Amniotic stem cell (primary cell): Measurements from ENCODE around the gene TUBA4B.
"Not testable (repeated sequence)": the region's sequence is repeated elsewhere in the genome, so short reads cannot be mapped to it uniquely, and the experiment has no call there.

Source experiments
- DNase-seq: peaks from one replicate; lab custom pipeline; 2025; lab: John Stamatoyannopoulos, UW

The TUBA4B gene

DNA sequence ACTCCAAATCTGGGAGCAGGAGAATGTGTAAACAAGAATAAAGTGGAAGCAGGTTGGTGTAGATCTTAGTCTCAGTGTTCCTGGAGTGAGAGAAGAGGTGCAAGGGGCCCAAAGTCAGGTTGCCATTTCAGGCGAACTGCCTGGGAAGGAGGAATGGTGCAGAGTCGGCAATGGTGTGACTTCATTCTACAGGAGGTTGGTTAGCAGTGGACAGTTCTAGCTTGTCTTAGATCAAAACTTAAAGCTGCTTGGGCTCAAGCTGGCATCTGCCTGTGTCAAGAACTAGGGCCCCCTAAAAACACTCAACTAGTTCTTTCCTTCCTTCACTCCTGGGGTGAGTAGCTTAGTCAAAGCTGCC is 4.2 kb upstream of the TUBA4B start:
- DNase-seq, result no peak

DNA sequence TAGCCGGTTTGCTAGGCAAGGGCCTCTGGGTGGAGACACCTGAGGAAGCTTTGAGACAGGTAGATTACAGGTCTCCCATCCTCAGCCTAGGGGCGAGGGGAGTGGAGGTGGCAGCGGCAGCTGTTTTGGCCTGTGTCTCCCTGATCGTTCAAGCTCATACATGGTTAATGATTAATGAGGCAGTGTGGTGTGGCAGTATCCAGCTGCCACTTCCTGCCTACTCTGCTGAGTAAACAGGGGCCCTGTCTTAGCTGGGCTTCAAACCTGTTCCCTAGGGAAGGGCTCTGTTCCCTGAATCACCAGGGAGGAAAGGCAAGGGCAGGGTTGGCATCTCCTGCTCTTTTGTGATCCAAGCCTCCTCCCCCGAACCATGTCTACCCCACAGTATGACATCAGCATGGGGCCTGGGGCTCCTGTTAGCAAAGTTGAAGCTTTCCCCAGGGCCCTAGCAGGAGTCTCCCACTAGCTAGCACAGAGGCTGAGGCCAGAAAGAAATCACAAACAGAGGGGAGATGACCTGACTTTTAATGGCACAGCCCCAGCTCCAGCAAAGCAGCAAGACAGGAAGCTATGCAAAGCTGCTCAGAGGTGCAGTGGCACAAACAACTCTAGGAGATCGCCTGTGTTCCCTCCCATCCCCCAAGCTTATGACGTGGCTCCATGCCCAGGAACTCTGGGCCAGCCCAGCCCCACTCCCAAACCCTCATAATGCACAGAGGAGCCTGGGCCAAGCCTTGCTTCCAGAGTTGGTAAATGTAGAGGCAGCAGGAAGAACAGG is 3.7 kb upstream of the TUBA4B start:
- peak; percentile 25 for DNase-seq

DNA sequence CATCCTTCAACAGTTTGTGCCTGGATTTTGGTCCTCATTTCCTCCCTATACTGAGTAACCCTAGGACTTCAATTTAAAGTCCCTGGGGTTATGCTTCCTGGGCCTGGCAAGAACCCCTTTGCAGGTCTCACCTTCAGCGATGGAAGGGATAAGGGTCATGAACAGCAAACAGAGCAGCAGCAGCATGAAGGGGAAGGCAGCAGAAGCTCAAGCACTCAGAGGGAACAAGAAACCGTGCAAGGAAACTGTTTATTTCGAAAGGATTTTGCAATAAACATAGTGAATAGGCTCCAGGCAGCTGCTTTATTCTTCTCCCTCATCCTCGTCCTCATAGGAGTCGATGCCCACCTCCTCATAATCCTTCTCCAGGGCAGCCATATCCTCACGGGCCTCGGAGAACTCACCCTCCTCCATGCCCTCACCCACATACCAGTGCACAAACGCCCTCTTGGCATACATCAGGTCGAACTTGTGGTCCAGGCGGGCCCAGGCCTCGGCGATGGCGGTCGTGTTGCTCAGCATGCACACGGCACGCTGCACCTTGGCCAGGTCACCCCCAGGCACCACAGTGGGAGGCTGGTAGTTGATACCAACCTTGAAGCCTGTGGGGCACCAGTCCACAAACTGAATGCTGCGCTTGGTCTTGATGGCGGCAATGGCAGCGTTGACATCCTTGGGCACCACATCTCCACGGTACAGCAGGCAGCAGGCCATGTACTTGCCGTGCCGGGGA is 2.8 kb upstream of the TUBA4B start:
- no peak for DNase-seq

DNA sequence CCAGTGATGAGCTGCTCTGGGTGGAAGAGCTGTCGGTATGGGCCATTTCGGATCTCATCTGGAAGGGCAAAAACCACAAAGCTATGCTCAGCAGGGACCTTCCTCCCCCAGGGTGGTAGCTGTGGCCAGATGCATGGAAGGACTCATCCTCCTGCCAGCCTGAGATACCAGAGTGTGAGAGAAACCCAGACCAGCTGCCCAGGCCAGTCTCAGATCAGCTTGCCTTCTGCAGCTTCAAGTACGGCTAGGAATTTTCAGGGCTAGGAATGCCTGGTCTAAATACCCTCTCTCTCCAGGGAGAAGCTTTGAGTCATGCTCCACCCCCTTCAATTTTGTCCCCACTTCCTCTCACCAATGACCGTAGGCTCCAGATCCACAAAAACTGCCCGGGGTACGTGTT is 1.4 kb upstream of the TUBA4B start:
- no peak for DNase-seq

DNA sequence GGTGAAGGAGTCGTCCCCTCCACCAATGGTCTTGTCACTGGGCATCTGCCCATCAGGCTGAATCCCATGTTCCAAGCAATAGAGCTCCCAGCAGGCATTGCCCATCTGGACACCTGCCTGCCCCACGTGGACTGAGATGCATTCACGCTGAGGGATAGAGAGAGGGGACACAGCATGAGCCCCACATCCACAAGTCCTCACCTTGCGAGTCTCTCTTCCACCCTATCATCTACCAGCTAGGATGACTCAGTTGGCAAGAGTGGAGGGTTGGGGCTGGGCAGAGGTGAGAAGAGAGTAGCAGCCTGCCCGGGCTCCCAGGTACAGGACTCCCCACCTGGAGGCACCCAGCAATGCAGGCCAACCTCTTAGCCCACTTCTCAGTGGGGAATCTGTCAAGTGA is 959 bp upstream of the TUBA4B start:
- DNase-seq, result no peak

DNA sequence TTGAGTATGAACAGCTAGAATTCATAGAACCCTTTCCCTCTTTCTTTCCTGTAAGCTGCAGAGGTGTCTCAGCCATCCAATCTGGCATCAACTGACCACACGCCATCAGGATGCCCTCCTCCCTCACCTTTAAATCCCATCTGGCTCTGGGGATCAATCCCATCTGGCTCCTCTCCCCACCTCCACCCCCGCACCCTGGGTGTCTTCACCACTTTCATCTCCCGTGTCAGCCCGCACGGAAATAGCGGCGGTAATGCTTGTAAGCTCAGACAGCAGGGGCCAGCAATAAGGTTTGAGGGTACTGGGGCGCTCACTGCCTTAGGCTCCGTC is 508 bp upstream of the TUBA4B start:
- DNase-seq, result no peak

DNA sequence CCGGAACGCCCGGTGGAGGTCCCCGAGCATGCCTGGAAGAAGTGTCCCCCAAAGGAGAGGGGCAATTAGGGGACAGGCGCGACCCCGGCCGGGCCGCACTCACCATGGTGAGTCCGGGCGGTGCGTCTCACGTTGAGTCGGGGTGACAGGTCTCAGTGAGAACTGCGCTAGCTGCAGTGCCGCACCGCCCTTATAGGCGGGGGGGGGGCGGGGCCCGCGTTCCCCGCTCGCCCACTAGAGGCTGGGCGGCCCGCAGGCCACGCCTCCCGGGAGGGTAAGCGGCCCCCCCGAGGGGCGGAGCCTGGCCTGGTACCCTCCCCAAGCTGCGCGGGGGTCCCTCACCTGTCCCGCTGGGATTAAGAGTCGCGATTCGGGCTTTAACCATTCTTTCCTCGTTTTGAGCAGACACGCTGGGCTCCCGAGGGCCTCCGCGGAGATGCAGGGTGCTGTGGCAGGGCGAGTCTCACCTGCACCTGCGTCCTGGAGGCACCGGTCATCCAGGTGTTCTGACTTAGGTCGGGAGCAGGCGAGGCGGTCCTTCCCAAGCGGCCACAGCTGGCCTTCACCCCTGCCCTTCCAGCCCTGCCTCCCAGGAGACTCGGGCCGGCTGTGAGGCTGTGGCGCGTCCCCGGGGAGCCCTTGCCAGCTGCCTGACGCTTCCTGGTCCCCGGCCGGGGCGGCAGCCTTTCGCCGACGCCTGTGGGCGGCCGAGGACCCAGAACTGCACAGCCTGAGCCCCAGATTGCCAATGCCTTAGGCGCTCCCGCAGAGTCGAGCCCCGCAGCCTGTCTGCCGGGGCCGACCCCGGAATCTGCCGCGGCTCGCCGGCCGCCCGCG is 928 bp downstream of the TUBA4B start, which contains the start of gene TUBA4A:
Gene TUBA4A, minus strand, starts transcription at position 166 of the 837 bp plus-strand sequence. Its CDS starts 60 bp downstream, at position 106.
- peak; percentile 9 for DNase-seq

DNA sequence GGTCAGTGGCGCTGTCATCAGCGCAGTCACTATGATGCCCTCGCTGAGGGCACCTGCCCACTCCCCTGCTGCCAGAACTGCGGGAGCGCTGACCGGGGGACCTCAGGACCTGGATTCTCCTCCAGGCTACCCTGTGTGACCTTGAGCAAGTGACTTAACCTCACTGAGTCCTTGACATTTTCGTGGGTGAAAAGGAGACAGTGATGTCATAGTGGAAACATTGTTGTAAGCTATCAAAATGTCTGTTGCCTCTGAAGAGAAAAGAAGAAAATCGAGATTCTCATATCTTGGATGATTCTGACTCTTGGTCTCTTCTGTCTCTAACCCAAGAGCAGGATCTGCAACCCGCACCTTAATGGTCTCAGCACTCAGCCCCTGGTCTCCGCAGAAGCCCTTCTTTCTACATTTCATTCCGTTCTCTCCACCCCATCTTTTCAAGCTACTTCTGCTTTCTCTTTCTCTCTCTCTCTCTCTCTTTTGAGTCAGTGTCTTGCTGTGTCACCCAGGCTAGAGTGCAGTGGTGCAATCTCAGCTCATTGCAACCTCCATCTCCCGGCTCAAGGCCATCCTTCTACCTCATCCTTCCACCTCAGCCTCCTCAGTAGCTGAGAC is 1.7 kb downstream of the TUBA4B start:
- DNase-seq, result no peak

DNA sequence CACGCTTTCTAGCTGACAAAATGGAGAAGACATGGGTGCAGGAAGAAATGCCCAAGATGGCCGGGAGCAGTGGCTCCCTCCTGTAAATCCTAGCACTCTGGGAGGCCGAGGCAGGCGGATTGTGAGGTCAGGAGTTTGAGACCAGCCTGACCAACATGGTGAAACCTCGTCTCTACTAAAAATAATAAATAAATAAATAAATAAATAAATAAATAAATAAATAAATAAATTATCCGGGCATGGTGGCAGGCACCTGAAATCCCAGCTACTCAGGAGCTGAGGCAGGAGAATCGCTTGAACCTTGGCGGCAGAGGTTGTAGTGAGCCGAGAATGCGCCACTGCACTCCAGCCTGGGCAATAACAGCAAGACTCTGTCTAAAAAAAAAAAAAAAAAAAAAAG is 5.9 kb downstream of the TUBA4B start:
- not testable (repeated sequence) for DNase-seq

DNA sequence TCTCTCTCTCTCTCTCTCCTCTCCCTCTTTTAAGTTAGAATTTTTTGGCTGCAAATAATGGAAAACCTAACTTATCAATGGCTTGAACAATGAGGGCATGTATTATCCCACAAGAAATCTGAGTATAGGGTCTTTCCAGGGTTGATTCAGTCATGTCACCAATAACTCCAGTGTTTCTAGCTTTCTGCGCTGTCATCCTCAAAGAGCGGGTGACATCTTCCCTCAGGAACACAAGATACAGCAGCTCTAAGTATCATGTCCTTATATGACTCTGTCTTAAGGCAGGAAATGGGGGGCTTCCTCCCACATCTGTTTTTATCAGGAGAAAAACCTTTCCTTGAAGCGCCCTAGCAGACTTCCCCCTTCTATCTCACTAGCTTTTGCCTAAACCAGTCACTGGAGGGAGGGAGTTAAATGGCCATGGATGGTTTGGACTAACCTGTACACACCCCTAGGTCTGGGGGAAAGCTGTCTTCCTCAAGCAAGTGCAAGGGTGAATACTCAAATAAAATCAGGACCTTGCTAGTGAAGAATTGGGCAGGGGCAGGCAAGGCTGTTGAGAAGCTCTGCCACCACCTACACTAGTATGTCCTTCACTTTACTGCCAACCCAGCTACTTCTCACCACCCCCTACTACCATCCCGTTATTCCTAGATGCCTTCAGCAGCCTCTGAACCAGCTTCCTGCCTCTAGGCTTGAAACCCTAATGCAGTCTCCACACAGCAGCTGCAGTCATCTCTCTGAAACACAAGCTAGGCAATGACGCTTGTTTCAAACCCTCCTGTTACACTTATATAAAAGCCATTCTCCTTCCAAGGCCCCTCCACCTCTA is 8.2 kb downstream of the TUBA4B start:
- DNase-seq, result no peak

DNA sequence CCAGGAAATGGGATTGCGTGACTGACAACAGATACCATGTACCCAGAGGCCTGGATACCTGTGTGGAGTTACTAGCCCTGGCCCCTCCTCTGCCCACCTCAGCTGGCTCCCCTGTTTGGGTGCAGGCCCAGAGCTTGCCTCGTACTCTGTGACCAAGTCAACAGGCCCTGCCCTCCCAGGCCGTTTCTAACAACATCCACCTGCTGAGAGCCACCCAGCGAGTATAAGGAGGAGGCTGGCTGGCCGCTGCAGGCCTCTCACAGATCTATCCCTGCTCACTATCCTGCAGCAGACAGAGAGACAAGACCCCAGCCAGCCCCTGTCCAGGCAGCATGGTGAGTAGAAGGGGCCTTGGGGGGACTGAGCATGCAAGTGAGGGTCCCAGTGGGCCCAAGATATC is 13.2 kb downstream of the TUBA4B start:
- DNase-seq, result no peak

DNA sequence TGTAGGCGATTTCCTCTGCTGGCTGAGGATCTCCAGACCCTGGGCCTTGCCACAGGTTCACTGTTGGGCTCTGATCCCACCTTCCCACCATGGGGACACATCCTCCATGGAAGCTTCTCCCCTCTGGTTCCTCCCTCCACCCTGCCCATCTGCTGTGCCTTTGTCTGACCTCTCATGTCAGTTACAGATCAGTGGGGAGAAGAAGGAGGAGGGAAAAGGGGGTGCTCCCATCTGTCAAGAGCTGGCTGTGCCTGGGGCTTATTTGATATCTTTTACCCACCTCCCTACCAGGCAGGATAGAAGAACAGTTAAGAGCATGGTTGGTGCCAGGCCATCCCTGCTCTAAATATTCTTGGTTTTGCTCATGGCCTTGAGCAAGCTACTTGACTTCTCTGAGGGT is 13.8 kb downstream of the TUBA4B start:
- no peak for DNase-seq

DNA sequence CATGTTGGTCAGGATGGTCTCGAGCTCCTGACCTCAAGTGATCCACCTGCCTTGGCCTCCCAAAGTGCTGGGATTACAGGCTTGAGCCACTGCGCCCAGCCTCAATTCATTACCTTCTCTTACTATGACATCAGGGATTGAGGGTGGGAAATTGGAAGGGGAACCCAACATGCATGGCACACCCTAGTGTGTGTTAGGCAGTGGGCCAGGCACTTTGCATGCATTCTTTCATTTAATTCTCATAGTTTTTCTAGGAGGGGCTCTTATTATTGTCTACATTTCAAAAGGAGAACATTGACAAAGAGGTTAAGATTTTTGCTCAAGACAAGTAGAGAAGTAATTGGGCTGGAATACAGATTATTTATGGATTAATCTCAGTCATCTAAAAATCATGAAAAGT is 15.3 kb downstream of the TUBA4B start:
- DNase-seq, result no peak

DNA sequence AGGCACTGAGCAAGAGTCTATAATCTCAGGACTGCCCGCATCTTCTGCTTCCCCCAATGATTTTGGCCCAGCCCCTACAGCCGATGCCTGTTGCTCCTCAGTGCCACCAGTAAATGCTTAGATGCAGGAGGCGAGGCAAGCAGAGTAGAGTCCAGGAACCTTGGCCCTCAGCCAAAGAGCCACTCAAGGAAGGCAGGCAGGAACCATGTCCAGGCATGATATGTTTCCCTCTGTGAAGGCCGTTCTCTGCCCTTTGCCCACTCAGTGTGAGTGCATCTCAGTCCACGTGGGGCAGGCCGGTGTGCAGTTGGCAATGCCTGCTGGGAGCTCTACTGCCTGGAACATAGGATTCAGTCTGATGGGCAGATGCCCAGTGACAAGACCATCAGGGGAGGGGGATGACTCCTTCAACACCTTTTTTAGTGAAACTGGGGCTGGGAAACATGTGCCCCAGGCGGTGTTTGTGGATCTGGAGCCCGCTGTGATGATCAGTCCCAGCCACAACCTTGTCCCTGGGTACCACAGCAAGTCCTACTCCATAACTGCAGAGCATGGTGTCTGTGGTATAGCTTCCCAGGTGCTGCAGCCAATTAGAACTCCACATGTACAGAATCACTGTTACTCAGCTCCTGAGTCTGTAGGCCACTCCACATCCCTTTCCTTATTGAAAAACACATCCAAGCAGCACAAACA is 16.5 kb downstream of the TUBA4B start:
- no peak for DNase-seq

DNA sequence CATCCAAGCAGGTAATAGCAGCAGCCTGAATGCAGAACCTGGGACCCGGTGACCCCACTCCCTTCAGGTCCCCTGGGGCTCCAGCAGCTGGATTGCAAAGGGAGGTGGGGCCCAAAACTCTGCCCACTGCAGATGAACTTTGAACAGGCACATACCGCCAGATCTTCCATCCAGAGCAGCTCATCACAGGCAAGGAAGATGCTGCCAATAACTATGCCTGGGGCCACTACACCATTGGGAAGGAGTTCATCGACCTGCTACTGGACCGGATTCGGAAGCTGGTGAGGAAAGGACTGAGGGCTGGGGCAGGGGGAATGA is 17.0 kb downstream of the TUBA4B start:
- no peak for DNase-seq

DNA sequence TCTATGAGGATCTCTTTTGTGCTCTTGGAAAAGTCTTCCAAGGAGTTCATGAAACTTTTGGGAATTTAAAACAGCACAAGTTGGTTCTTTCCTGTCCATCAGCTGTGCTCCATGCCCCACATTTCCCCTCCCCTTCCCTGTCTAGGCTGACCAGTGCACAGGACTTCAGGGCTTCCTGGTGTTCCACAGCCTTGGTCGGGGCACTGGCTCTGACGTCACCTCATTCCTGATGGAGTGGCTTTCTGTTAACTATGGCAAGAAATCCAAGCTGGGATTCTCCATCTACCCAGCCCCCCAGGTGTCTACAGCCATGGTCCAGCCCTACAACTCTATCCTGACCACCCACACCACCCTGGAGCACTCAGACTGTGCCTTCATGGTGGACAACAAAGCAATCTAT is 18.0 kb downstream of the TUBA4B start:
- DNase-seq, result no peak

DNA sequence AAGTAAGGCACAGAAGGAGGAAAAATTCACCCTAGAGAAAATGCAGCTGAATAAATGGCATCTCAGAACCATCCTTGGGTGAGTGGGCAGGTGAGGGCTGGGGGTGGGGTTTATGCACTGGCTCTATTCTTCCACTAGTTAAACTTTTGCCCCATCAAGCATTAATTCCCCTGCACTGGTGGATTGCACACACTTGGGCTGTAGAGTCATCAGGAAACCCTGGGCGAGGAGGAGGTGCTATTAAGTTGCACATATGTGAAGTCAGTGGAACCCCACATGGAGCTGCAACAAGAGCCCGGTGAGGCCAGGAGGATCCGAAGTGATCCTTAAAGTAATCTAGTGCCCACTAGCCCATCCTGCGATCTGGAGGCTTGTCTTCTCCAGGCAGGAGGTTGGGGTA is 19.3 kb downstream of the TUBA4B start:
- no peak for DNase-seq

DNA sequence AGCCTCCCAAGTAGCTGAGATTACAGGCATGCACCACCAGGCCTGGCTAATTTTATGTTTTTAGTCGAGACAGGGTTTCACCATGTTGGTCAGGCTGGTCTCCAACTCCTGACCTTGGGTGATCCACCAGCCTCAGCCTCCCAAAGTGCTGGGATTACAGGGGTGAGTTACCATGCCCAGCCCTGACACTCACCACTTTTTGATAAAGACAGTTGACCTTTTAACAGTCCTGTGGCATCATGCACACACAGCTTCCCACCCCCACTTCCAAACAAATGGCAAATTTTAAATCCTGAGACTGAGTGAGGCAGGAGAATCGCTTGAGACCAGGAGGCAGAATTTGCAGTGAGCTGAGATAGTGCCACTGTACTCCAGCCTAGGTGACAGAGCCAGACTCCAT is 20.0 kb downstream of the TUBA4B start:
- no peak for DNase-seq

DNA sequence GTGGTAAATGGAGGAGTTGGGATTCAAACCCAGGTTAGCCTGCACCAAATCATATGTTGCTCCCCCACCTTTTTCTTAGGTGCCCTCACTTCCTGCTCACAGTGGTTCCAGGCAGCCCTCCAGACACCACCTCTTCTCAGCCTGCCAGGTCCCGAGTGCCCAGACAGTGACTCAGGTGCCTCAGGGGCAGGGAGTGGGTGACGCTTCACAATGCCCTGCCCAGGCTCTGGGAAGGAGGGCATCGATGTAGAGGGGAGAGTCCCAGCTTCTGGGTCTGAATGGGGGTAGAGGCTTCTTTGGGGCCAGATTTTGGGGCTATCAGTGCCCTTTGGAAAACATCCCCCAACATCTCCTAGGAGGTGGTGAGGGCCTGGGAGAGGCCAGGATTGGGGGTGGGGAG is 20.9 kb downstream of the TUBA4B start:
- DNase-seq, result no peak

DNA sequence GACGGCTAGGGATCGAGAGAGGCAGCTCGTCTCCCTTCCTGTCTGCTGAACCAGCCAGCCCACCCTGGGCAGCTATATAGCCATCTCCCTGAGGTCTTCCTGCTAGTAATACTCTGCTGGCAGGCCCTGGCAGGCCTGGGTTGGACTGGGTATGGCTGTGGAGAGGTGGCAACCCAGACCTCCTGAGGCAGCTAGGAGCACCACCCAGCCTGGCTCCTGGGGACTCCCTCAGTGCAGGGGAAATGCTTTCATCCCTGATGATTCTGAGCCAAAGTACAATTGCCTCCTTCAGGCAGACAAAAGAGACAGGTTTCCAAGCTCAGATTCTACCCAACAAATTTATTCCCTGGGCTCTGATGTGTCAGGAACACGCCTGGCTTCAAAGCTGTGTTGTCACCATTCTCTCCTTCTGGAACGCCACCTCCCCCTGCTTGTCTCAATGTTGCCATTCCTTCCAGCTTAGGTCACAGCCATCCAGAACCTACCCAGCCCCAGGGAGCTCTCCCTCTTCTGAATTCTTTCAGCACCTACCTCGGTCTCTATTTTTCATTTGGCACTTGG is 21.4 kb downstream of the TUBA4B start:
- DNase-seq, result peak; percentile 85
